HUES48 (cell line): ENCODE measurements around the gene PHF8.

ENCODE experiments used
- H3K27ac ChIP-seq: one replicate; pipeline ENCODE4 v1.7.0; 2013; ENCODE audit warnings: low read depth, low read length, inconsistent platforms
- H3K27me3 ChIP-seq: 2 replicates; pipeline ENCODE4 v1.6.1; 2013; ENCODE audit warnings: mild to moderate bottlenecking, low read length; ENCODE audit not compliant: control insufficient read depth, insufficient read depth
- H3K36me3 ChIP-seq: 2 replicates; pipeline ENCODE4 v1.6.1; 2013; ENCODE audit warnings: low read length; ENCODE audit not compliant: control insufficient read depth, insufficient read depth
- H3K4me1 ChIP-seq: 2 replicates; pipeline ENCODE4 v1.6.1; 2013; ENCODE audit warnings: mild to moderate bottlenecking, low read length; ENCODE audit not compliant: control insufficient read depth, insufficient read depth
- H3K4me3 ChIP-seq: 2 replicates; pipeline ENCODE4 v1.5.1; 2013; ENCODE audit warnings: mild to moderate bottlenecking, low read depth, low read length
- H3K9ac ChIP-seq: 2 replicates; pipeline ENCODE4 v1.6.1; 2013; ENCODE audit warnings: mild to moderate bottlenecking, low read depth, low read length, moderate library complexity
- H3K9me3 ChIP-seq: 2 replicates; pipeline ENCODE4 v1.6.1; 2013; ENCODE audit warnings: low read length; ENCODE audit not compliant: control insufficient read depth, insufficient read depth

Gene PHF8

DNA sequence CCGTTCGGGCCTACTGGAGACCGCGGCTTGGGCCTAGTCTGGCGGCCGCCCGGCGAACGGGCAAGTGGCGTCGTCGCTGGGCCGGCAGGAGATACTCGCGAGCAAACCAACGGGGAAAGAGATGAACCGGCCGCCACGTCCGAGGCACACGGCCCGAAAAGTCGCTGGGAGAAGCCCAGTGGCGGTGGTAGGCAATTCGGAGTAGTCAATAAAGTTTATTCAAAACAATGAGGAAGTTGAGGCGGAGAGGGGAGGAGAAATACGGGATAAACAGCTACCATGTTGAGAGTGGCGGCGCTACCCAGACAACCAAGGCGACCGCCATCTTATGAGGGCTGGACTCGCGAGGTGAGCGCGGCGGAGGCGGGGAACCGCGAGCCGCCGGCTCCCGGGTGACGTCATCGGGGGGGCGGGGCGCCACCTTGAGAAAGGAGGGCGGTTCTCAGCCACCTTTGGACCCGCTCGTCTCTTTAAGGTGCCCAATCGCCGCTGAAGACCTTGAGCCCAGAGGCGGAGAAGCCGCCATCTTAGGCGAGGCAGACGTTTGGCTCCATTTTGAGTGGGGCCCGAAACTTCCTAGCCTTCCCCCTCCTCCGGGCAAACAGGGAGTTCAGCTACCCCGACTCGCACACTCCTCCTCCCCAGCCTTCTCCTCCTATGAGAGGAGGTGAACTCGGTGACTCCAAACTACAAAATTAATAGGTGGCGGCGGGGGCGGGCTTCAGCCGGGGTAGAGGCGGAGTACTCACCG is at the start of gene PHF8:
PHF8 (minus strand) TSS at position 348 of the 751 bp plus-strand sequence. CDS start 1,745 bp downstream, outside the sequence.
- Histone ChIP-seq H3K4me1 (peaks cover 17% of the 10 kb centered on the region), H3K27ac (peak within 1 kb of the TSS; percentile 98), H3K36me3 (peaks cover 23% of the 10 kb centered on the region), H3K4me3 (peak within 1 kb of the TSS; percentile 68), H3K9me3 (peaks cover 28% of the 10 kb centered on the region), H3K27me3 (no peaks in the 10 kb centered on the region), H3K9ac (peak within 1 kb of the TSS; percentile 84)

DNA sequence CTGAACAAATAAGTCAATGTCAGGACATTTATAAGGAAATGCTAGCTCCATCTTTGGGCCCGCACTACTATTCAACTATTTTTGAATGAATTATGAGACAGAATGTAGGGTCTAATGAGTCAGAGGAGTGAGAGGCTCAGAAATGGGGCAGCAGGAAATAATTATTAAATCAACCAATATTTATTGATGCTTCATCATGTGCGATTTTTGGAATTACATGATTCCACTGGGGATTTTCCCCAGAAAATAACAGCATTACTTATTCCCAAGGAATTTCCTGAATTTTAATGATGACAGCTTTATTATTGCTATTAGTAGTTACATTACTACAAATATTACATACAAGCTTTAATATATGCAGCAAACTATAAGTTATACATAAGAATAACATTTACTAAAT is 49.3 kb upstream of the PHF8 start:
- Histone ChIP-seq H3K27me3 (no peaks in the 10 kb centered on the region), H3K27ac (no peak overlapping the region), H3K4me3 (no peak overlapping the region), H3K4me1 (no peaks in the 10 kb centered on the region), H3K36me3 (no peaks in the 10 kb centered on the region), H3K9me3 (peaks cover 20% of the 10 kb centered on the region), H3K9ac (no peak overlapping the region)

DNA sequence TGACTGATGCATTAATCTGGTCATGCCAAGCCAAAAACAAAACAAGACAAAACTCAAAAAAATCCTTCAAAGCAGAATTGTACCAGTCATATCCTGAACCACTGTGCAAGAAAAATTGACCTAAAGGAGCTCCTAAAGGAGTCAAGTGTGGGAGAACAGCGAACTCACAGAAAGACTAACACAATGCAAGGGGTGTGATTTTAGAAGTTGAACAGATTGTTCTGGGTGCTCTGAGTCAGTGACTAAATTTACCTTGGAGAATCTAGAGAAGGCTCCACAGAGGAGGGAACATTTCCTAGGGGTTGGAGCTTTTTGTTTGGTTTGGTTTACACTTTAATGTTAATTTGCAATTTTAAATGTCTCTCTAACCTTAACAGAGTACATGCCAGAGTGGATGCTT is 48.9 kb upstream of the PHF8 start:
- Histone ChIP-seq H3K9me3 (peaks cover 20% of the 10 kb centered on the region), H3K9ac (no peak overlapping the region), H3K27me3 (no peaks in the 10 kb centered on the region), H3K27ac (no peak overlapping the region), H3K36me3 (no peaks in the 10 kb centered on the region), H3K4me1 (no peaks in the 10 kb centered on the region), H3K4me3 (no peak overlapping the region)

DNA sequence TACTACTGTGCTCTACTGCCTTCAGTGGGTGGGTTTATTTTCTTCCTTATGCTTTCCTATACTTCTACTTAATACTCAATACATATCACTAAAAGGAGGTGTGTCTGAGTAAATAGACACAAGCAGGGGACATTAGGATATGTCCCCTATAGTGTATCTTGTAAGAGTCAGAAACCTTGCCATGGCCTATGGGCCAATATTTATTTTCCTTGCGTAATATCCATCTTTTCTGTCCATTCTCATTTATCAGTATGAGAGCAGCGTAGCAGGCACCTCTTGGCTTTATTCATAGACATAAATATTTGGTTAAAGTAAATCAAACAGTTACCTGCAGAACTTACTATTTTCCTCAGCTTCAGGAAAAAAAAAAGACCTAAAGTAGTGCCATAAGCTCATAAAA is 46.6 kb upstream of the PHF8 start:
- Histone ChIP-seq H3K36me3 (no peaks in the 10 kb centered on the region), H3K9ac (no peak overlapping the region), H3K4me3 (no peak overlapping the region), H3K4me1 (no peaks in the 10 kb centered on the region), H3K27me3 (no peaks in the 10 kb centered on the region), H3K27ac (no peak overlapping the region), H3K9me3 (peaks cover 22% of the 10 kb centered on the region)

DNA sequence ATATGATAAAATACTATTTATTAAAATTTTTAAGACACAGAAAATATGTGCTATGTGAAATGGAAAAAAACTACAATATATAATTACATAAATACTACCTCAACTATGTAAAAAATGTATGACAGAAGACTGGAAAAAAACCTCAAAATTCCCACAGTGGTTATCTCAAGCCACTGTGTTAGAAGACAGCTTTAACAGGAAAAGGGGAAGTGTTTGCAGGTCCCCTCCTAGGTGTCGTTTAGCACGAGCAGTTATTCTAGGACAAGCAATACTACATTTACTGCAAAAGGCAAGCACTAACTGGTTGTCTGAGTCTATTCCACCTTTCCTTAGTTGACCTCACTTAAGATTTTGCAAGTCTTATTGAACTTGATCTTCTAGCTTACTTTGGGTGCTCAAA is 44.9 kb upstream of the PHF8 start:
- peaks cover 27% of the 10 kb centered on the region for H3K9me3 ChIP-seq
- H3K27me3 ChIP-seq: no peaks in the 10 kb centered on the region
- no peaks in the 10 kb centered on the region for H3K4me1 ChIP-seq
- H3K4me3 ChIP-seq: no peak overlapping the region
- no peak overlapping the region for H3K9ac ChIP-seq
- H3K36me3 ChIP-seq: no peaks in the 10 kb centered on the region
- H3K27ac ChIP-seq: no peak overlapping the region

DNA sequence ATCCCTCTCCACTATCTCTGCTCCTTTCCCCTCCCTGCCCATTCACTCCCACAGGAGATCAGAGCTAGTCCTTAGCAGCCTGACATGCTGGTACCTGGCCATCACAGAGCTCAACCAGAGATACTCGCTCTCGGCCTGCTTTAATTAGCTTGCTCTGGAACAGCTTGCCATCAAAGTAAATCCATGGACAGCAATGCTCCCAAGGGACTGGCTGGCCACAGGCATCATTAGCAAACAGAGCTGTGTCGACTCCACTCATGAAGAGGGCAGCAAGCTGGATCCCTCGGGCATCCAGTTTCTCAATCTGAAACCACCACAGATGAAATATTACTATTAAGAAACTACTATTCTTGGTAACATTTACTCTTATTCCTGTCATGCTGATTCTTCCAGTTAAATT is 43.4 kb upstream of the PHF8 start:
- Histone ChIP-seq H3K9ac (no peak overlapping the region), H3K27me3 (no peaks in the 10 kb centered on the region), H3K4me1 (no peaks in the 10 kb centered on the region), H3K4me3 (no peak overlapping the region), H3K36me3 (no peaks in the 10 kb centered on the region), H3K27ac (no peak overlapping the region), H3K9me3 (peaks cover 27% of the 10 kb centered on the region)

DNA sequence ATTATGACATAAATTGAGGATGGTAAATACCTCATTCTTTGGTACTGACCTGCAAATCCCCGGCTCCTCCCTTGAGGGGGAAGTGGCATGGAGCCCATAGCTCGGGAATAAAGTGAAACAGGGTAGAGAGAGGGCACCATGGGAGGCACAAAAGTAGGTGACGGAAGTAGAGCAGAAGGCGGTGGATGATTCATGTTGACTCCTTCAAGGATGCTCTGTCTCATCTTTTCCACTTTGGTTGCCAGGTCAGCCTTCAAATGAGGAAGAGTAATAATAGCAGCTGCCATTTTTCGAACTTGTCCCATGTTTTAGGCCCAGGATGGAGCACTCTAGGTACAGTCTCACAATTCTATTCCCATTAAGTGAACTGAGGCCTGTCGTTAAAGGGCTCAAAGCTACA is 41.4 kb upstream of the PHF8 start:
- Histone ChIP-seq H3K27me3 (no peaks in the 10 kb centered on the region), H3K9me3 (peaks cover 23% of the 10 kb centered on the region; the same call in 1 of the 2 replicates), H3K4me3 (no peak overlapping the region), H3K36me3 (no peaks in the 10 kb centered on the region), H3K4me1 (no peaks in the 10 kb centered on the region), H3K9ac (no peak overlapping the region), H3K27ac (no peak overlapping the region)

DNA sequence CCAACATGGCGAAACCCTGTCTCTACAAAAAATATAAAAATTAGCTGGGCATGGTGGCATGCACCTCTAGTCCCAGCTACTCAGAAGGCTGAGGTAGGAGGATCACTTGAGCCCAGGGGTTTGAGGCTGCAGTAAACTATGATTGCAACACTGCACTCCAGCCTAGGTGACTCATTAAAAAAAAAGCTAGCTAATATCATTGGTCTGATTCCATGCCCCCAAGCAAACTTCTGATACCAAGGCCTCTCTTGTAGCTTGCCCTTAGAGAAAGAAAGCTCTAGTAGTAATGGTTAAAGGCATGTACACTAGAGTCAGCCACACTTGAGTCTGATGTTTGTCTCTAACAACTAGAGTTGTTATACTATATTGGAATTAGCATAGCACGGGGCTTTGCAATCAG is 32.6 kb upstream of the PHF8 start:
- no peak overlapping the region for H3K9ac ChIP-seq
- H3K4me3 ChIP-seq: no peak overlapping the region
- no peaks in the 10 kb centered on the region for H3K4me1 ChIP-seq
- H3K36me3 ChIP-seq: peaks cover 5% of the 10 kb centered on the region; the same call in 1 of the 2 replicates
- peaks cover 26% of the 10 kb centered on the region for H3K9me3 ChIP-seq
- no peaks in the 10 kb centered on the region for H3K27me3 ChIP-seq
- H3K27ac ChIP-seq: no peak overlapping the region

DNA sequence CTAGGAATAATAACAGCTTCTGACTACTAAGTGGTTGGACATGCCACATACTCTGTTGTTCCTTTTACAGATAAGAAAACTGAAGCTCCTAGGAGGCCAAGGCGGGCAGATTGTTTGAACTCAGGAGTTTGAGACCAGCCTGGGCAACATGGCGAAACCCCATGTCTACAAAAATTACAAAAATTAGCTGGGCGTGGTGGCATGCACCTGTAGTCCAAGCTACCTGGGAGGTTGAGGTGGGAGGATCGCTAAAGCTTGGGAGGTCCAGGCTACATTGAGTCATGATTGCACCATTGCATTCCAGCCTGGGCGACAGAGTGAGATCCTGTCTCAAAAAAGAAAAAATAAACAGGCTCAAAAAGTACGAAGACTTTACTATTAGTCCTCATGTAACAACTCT is 30.6 kb upstream of the PHF8 start:
- no peak overlapping the region for H3K9ac ChIP-seq
- H3K27me3 ChIP-seq: no peaks in the 10 kb centered on the region
- H3K4me3 ChIP-seq: no peak overlapping the region
- peaks cover under 1% of the 10 kb centered on the region; the same call in 1 of the 2 replicates for H3K36me3 ChIP-seq
- peaks cover 33% of the 10 kb centered on the region for H3K9me3 ChIP-seq
- no peak overlapping the region for H3K27ac ChIP-seq
- no peaks in the 10 kb centered on the region for H3K4me1 ChIP-seq

DNA sequence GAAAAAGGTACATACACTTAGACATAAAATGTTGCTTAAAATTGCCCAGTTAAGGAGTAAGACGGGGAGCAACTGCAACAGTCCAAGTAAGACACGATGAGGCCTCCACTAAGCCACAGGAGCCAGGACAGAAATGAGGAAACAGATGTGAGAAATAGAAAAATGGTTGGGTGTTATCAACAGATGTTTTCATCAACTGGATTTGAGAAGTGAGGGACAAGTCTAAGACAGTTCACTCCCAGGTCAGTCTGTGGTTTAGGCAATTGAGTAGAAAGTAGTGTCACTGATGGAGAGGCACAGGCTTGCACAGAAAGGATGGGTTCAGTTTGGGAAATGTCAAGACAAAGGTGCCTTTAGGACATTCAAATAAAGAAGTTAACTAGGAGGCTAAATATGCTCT is 23.5 kb upstream of the PHF8 start:
- H3K9me3 ChIP-seq: peaks cover 47% of the 10 kb centered on the region
- H3K4me3 ChIP-seq: no peak overlapping the region
- H3K27me3 ChIP-seq: no peaks in the 10 kb centered on the region
- no peaks in the 10 kb centered on the region for H3K36me3 ChIP-seq
- no peak overlapping the region for H3K9ac ChIP-seq
- H3K4me1 ChIP-seq: peaks cover 10% of the 10 kb centered on the region; the same call in 1 of the 2 replicates
- no peak overlapping the region for H3K27ac ChIP-seq

DNA sequence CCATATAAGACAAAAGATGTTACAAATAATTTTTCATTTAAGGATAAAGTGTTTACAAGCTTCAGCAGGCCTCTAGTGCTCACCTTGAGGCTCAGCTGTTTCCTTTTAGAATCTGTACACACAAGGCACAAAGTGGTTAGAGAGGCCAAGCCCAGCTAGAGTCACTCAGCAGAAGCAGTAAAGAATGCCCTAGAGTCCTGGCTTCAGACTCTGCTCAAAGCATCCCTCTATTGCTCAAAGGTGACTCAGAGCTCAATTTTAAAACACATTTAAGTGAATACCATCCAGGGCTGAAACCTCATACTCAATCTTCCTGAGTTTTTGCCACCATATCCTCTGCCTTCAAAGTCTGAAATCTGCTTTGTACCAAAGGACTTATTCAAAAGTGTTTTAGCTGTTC is 22.6 kb upstream of the PHF8 start:
- H3K27ac ChIP-seq: no peak overlapping the region
- H3K27me3 ChIP-seq: no peaks in the 10 kb centered on the region
- H3K9me3 ChIP-seq: peaks cover 50% of the 10 kb centered on the region
- no peaks in the 10 kb centered on the region for H3K36me3 ChIP-seq
- H3K9ac ChIP-seq: no peak overlapping the region
- no peak overlapping the region for H3K4me3 ChIP-seq
- H3K4me1 ChIP-seq: peaks cover 10% of the 10 kb centered on the region; the same call in 1 of the 2 replicates
